ENCODE measurements around the gene RNF166.
"Not testable (repeated sequence)": the region's sequence is repeated elsewhere in the genome, so short reads cannot be mapped to it uniquely, and the experiment has no call there.

Gene RNF166

GRCh38 chr16:88680554-88681083 is 25.6 kb downstream of the RNF166 start:
- in situ Hi-C loops (cut with HindIII; ENCODE audit: low sequenced_read_pairs) = no loop called here

GRCh38 chr16:88678224-88678979 is 27.8 kb downstream of the RNF166 start:
- in situ Hi-C loops (cut with HindIII; ENCODE audit: low sequenced_read_pairs) = no loop called here

GRCh38 chr16:88677721-88678120 is 28.5 kb downstream of the RNF166 start:
- in situ Hi-C loops (cut with HindIII; ENCODE audit: low sequenced_read_pairs) = no loop called here

- in situ Hi-C loops (cut with HindIII; ENCODE audit: low sequenced_read_pairs) = no loop called here
Observed at GRCh38 chr16:88676502-88677242, 29.5 kb downstream of the RNF166 start.

- in situ Hi-C loops (cut with HindIII; ENCODE audit: low sequenced_read_pairs) = no loop called here
Observed at GRCh38 chr16:88673716-88674379, 32.4 kb downstream of the RNF166 start.

GRCh38 chr16:88672776-88673175 is 33.4 kb downstream of the RNF166 start:
- in situ Hi-C loops (cut with HindIII; ENCODE audit: low sequenced_read_pairs) = no loop called here

GRCh38 chr16:88671806-88672205 is 34.4 kb downstream of the RNF166 start:
- in situ Hi-C loops (cut with HindIII; ENCODE audit: low sequenced_read_pairs) = no loop called here

- in situ Hi-C loops (cut with HindIII; ENCODE audit: low sequenced_read_pairs) = no loop called here
Observed at GRCh38 chr16:88669980-88670379, 36.2 kb downstream of the RNF166 start.

GRCh38 chr16:88669493-88669892 is 36.7 kb downstream of the RNF166 start:
- in situ Hi-C loops (cut with HindIII; ENCODE audit: low sequenced_read_pairs) = not testable (repeated sequence)

GRCh38 chr16:88667461-88667860 is 38.7 kb downstream of the RNF166 start:
- in situ Hi-C loops (cut with HindIII; ENCODE audit: low sequenced_read_pairs) = no loop called here

- in situ Hi-C loops (cut with HindIII; ENCODE audit: low sequenced_read_pairs) = no loop called here
Observed at GRCh38 chr16:88665570-88665969, 40.6 kb downstream of the RNF166 start.

GRCh38 chr16:88665148-88665547 is 41.1 kb downstream of the RNF166 start:
- in situ Hi-C loops (cut with HindIII; ENCODE audit: low sequenced_read_pairs) = no loop called here

GRCh38 chr16:88662843-88663606 is 43.2 kb downstream of the RNF166 start, which contains the start of gene MVD:
Gene MVD, minus strand, starts transcription at chr16:88663091. Its CDS starts 11 bp downstream, at chr16:88663080.
- in situ Hi-C loops (cut with HindIII; ENCODE audit: low sequenced_read_pairs) = no loop called here

- in situ Hi-C loops (cut with HindIII; ENCODE audit: low sequenced_read_pairs) = no loop called here
Observed at GRCh38 chr16:88662222-88662842, 43.9 kb downstream of the RNF166 start.

GRCh38 chr16:88661468-88661867 is 44.7 kb downstream of the RNF166 start:
- in situ Hi-C loops (cut with HindIII; ENCODE audit: low sequenced_read_pairs) = no loop called here

- in situ Hi-C loops (cut with HindIII; ENCODE audit: low sequenced_read_pairs) = no loop called here
Observed at GRCh38 chr16:88659160-88659559, 47.0 kb downstream of the RNF166 start.

GRCh38 chr16:88658714-88659113 is 47.5 kb downstream of the RNF166 start:
- in situ Hi-C loops (cut with HindIII; ENCODE audit: low sequenced_read_pairs) = no loop called here

GRCh38 chr16:88657371-88657770 is 48.8 kb downstream of the RNF166 start:
- in situ Hi-C loops (cut with HindIII; ENCODE audit: low sequenced_read_pairs) = no loop called here

- in situ Hi-C loops (cut with HindIII; ENCODE audit: low sequenced_read_pairs) = no loop called here
Observed at GRCh38 chr16:88656291-88656980, 49.8 kb downstream of the RNF166 start.
